Panc1 (cell line): ENCODE data around the gene JPH2.

Experiments used
- POLR2AphosphoS5 ChIP-seq: IDR thresholded peaks from 2 replicates; pipeline ENCODE4 v1.6.1; 2012; ENCODE audit warnings: mild to moderate bottlenecking, low read depth, low read length, moderate library complexity
- SIN3A ChIP-seq: IDR thresholded peaks from 2 replicates; pipeline ENCODE4 v1.6.1; 2012; ENCODE audit warnings: low read depth, mild to moderate bottlenecking, low read length, moderate library complexity, borderline replicate concordance; ENCODE audit not compliant: insufficient read depth
- TF ChIP-seq, protein P1 (sequence below): fragments of 450-650 bp; IDR thresholded peaks from 2 replicates; pipeline ENCODE4 v1.5.1; 2017; ENCODE audit warnings: mild to moderate bottlenecking
- TF ChIP-seq, protein P2 (sequence below), 2 experiments: IDR thresholded peaks; 2 replicates each; pipeline ENCODE4 v1.6.1; 2011 to 2012; ENCODE audit warnings: low read depth in 2 of 2, control low read depth in 1 of 2, low read length in 1 of 2, mild to moderate bottlenecking in 1 of 2, moderate library complexity in 1 of 2; ENCODE audit not compliant: insufficient read depth in 1 of 2

DNA sequence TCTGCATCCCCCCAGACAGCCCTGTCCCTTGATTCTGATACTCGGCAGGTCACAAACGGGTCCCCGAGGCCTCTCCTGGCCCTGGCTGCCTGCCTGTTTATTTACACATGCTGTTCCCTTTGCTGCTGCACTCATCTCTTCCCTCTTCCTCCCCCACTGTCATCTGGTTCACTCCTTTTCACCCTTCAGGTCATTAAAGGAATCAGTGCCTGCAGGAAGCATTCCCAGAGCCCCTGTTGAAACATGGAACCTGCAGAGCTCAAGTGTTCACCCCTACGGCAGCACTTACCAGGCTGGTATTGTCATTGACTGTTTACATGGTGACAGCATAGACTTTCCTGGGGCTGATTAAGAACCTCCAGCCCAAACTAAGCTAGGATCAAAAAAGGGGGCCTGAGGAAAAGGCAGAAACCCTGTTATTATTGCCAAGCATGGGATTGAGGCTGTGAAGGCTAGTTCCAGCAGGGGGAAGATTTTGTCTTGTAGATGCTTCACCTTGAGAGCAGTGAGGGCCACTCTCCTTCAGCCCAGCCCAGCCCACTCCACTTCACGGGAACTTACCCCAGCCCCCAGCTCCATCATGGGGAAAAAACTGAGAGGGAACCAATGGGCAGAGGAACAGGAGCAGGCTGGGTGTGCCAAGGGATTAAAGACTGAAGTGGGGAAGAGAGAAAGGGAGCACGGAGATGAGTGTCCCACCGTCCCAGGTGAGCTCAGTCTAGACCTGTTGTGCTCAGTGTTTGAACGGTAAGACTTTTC, 73.2 kb downstream of the JPH2 start:
- TF ChIP-seq, protein P1, sequence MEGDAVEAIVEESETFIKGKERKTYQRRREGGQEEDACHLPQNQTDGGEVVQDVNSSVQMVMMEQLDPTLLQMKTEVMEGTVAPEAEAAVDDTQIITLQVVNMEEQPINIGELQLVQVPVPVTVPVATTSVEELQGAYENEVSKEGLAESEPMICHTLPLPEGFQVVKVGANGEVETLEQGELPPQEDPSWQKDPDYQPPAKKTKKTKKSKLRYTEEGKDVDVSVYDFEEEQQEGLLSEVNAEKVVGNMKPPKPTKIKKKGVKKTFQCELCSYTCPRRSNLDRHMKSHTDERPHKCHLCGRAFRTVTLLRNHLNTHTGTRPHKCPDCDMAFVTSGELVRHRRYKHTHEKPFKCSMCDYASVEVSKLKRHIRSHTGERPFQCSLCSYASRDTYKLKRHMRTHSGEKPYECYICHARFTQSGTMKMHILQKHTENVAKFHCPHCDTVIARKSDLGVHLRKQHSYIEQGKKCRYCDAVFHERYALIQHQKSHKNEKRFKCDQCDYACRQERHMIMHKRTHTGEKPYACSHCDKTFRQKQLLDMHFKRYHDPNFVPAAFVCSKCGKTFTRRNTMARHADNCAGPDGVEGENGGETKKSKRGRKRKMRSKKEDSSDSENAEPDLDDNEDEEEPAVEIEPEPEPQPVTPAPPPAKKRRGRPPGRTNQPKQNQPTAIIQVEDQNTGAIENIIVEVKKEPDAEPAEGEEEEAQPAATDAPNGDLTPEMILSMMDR, result no peak
- no peak for TF ChIP-seq POLR2AphosphoS5
- TF ChIP-seq, protein P2, sequence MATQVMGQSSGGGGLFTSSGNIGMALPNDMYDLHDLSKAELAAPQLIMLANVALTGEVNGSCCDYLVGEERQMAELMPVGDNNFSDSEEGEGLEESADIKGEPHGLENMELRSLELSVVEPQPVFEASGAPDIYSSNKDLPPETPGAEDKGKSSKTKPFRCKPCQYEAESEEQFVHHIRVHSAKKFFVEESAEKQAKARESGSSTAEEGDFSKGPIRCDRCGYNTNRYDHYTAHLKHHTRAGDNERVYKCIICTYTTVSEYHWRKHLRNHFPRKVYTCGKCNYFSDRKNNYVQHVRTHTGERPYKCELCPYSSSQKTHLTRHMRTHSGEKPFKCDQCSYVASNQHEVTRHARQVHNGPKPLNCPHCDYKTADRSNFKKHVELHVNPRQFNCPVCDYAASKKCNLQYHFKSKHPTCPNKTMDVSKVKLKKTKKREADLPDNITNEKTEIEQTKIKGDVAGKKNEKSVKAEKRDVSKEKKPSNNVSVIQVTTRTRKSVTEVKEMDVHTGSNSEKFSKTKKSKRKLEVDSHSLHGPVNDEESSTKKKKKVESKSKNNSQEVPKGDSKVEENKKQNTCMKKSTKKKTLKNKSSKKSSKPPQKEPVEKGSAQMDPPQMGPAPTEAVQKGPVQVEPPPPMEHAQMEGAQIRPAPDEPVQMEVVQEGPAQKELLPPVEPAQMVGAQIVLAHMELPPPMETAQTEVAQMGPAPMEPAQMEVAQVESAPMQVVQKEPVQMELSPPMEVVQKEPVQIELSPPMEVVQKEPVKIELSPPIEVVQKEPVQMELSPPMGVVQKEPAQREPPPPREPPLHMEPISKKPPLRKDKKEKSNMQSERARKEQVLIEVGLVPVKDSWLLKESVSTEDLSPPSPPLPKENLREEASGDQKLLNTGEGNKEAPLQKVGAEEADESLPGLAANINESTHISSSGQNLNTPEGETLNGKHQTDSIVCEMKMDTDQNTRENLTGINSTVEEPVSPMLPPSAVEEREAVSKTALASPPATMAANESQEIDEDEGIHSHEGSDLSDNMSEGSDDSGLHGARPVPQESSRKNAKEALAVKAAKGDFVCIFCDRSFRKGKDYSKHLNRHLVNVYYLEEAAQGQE (IDR thresholded peaks at IDR 0.05; ENCODE audit: insufficient read depth in 1 of 2, low read depth in 2 of 2, low read length in 1 of 2), result no peak
- TF ChIP-seq SIN3A, result no peak
